ENCODE data around the gene ANO7.

Gene ANO7

GRCh38 chr2:241188361-241189092, at the start of gene ANO7:
Gene ANO7, plus strand, starts transcription at chr2:241188677. Its CDS starts 1,387 bp downstream, at chr2:241190064.
- DNase-seq, result no peak

GRCh38 chr2:241139531-241140444, 48.7 kb upstream of the ANO7 start:
- no peak for DNase-seq

GRCh38 chr2:241140445-241140840, 48.0 kb upstream of the ANO7 start:
- DNase-seq, result no peak

GRCh38 chr2:241141214-241141770, 47.2 kb upstream of the ANO7 start:
- no peak for DNase-seq

GRCh38 chr2:241142063-241142462, 46.4 kb upstream of the ANO7 start:
- DNase-seq, result no peak

GRCh38 chr2:241142593-241142992, 45.9 kb upstream of the ANO7 start:
- DNase-seq, result no peak

GRCh38 chr2:241146286-241146685, 42.2 kb upstream of the ANO7 start:
- no peak for DNase-seq

GRCh38 chr2:241147336-241147735, 41.1 kb upstream of the ANO7 start:
- no peak for DNase-seq

GRCh38 chr2:241148239-241148638, 40.2 kb upstream of the ANO7 start:
- DNase-seq, result peak; percentile 11

GRCh38 chr2:241148891-241149674, 39.4 kb upstream of the ANO7 start, which contains the start of gene PASK:
Gene PASK, minus strand, starts transcription at chr2:241149472. Its CDS starts 6,440 bp downstream, at chr2:241143032.
- DNase-seq, result peak; percentile 94

- DNase-seq, result no peak
Observed at GRCh38 chr2:241149675-241149924, 38.9 kb upstream of the ANO7 start.

GRCh38 chr2:241149925-241150659, 38.4 kb upstream of the ANO7 start, which contains the start of gene PPP1R7:
Gene PPP1R7, plus strand, starts transcription at chr2:241150467. Its CDS starts 29 bp downstream, at chr2:241150496.
- DNase-seq, result peak; percentile 94

- no peak for DNase-seq
Observed at GRCh38 chr2:241150660-241151530, 37.6 kb upstream of the ANO7 start.

GRCh38 chr2:241151934-241152660, 36.4 kb upstream of the ANO7 start:
- no peak for DNase-seq

- DNase-seq, result no peak
Observed at GRCh38 chr2:241153616-241154015, 34.9 kb upstream of the ANO7 start.

- no peak for DNase-seq
Observed at GRCh38 chr2:241154915-241155314, 33.6 kb upstream of the ANO7 start.

- DNase-seq, result no peak
Observed at GRCh38 chr2:241155936-241156335, 32.5 kb upstream of the ANO7 start.

- no peak for DNase-seq
Observed at GRCh38 chr2:241156971-241157441, 31.5 kb upstream of the ANO7 start.

GRCh38 chr2:241157841-241158545, 30.5 kb upstream of the ANO7 start:
- DNase-seq, result no peak

GRCh38 chr2:241158546-241158900, 30.0 kb upstream of the ANO7 start:
- DNase-seq, result no peak
